ENCODE results near the gene ZBTB20. TPM values are rescaled to one million over a fixed set of nuclear protein-coding genes. Genes with fewer than 3 reads are reported as not detected.

ZBTB20 gene
- total RNA-seq, 2 experiments from 2014 or later, result 8.1 TPM

GRCh38 chr3:114675104-114675503 lies 472.0 kb downstream of the ZBTB20 start:
- no peaks in the 10 kb centered on the region for H3K4me1 Mint-ChIP-seq (ENCODE audit: low read depth)
- DNase-seq (no peak), ATAC-seq (no peak)
- H3K27ac Mint-ChIP-seq, result no peak overlapping the region
- POLR2A ChIA-PET, result no interaction called here
- no peaks in the 10 kb centered on the region for H3K9me3 Mint-ChIP-seq (ENCODE audit: insufficient read depth)
- no peaks in the 10 kb centered on the region for H3K36me3 Mint-ChIP-seq (ENCODE audit: low read depth)
- CTCF ChIA-PET, result no interaction called here
- H3K4me3 Mint-ChIP-seq, result no peak overlapping the region
- H3K27me3 Mint-ChIP-seq (ENCODE audit: low read depth), result no peaks in the 10 kb centered on the region

- DNase-seq, result no peak
- Mint-ChIP-seq H3K4me3 (no peak overlapping the region), H3K27me3 (ENCODE audit: low read depth) (no peaks in the 10 kb centered on the region), H3K36me3 (ENCODE audit: low read depth) (no peaks in the 10 kb centered on the region), H3K9me3 (ENCODE audit: insufficient read depth) (no peaks in the 10 kb centered on the region), H3K27ac (no peak overlapping the region), H3K4me1 (ENCODE audit: low read depth) (no peaks in the 10 kb centered on the region)
- ATAC-seq, result no peak
- ChIA-PET POLR2A (no interaction called here), CTCF (no interaction called here)
Measured at GRCh38 chr3:114674036-114674435, 473.1 kb downstream of the ZBTB20 start.

- no peak overlapping the region for H3K27ac Mint-ChIP-seq
- CTCF ChIA-PET, result no interaction called here
Measured at GRCh38 chr3:114673481-114673880, 473.6 kb downstream of the ZBTB20 start.

GRCh38 chr3:114672692-114673447 lies 474.2 kb downstream of the ZBTB20 start:
- no peak overlapping the region for H3K27ac Mint-ChIP-seq
- ChIA-PET POLR2A (no interaction called here), CTCF (no interaction called here)
- no peak overlapping the region for H3K4me3 Mint-ChIP-seq
- no peaks in the 10 kb centered on the region for H3K9me3 Mint-ChIP-seq (ENCODE audit: insufficient read depth)
- H3K4me1 Mint-ChIP-seq (ENCODE audit: low read depth), result no peaks in the 10 kb centered on the region
- no peaks in the 10 kb centered on the region for H3K27me3 Mint-ChIP-seq (ENCODE audit: low read depth)
- DNase-seq, result no peak
- no peak for ATAC-seq
- H3K36me3 Mint-ChIP-seq (ENCODE audit: low read depth), result no peaks in the 10 kb centered on the region

More at GRCh38 chr3:114673481-114673880, 473.6 kb downstream of the ZBTB20 start:
- Mint-ChIP-seq H3K4me3 (no peak overlapping the region), H3K36me3 (ENCODE audit: low read depth) (no peaks in the 10 kb centered on the region), H3K4me1 (ENCODE audit: low read depth) (no peaks in the 10 kb centered on the region), H3K9me3 (ENCODE audit: insufficient read depth) (no peaks in the 10 kb centered on the region), H3K27me3 (ENCODE audit: low read depth) (no peaks in the 10 kb centered on the region)
- ATAC-seq (no peak), DNase-seq (no peak)
- POLR2A ChIA-PET, result no interaction called here

GRCh38 chr3:114671741-114672510 lies 475.2 kb downstream of the ZBTB20 start:
- no peaks in the 10 kb centered on the region for H3K9me3 Mint-ChIP-seq (ENCODE audit: insufficient read depth)
- H3K36me3 Mint-ChIP-seq (ENCODE audit: low read depth), result no peaks in the 10 kb centered on the region
- DNase-seq (no peak), ATAC-seq (no peak)
- CTCF ChIA-PET, result no interaction called here
- no peaks in the 10 kb centered on the region for H3K27me3 Mint-ChIP-seq (ENCODE audit: low read depth)
- POLR2A ChIA-PET, result no interaction called here
- H3K4me1 Mint-ChIP-seq (ENCODE audit: low read depth), result no peaks in the 10 kb centered on the region
- H3K4me3 Mint-ChIP-seq, result no peak overlapping the region
- H3K27ac Mint-ChIP-seq, result no peak overlapping the region

GRCh38 chr3:114669614-114670013 lies 477.5 kb downstream of the ZBTB20 start:
- ChIA-PET CTCF (interaction anchor here (0.7 kb wide), 1 partner anchor 9 kb away, joined by 6 read pairs; no protein-coding TSS in a partner anchor), POLR2A (no interaction called here)
- Mint-ChIP-seq H3K4me3 (no peak overlapping the region), H3K27ac (no peak overlapping the region), H3K9me3 (ENCODE audit: insufficient read depth) (no peaks in the 10 kb centered on the region), H3K36me3 (ENCODE audit: low read depth) (no peaks in the 10 kb centered on the region), H3K4me1 (ENCODE audit: low read depth) (no peaks in the 10 kb centered on the region), H3K27me3 (ENCODE audit: low read depth) (no peaks in the 10 kb centered on the region)
- no peak for ATAC-seq
- no peak for DNase-seq

- Mint-ChIP-seq H3K27me3 (ENCODE audit: low read depth) (no peaks in the 10 kb centered on the region), H3K9me3 (ENCODE audit: insufficient read depth) (no peaks in the 10 kb centered on the region), H3K27ac (no peak overlapping the region), H3K4me1 (ENCODE audit: low read depth) (no peaks in the 10 kb centered on the region), H3K4me3 (no peak overlapping the region), H3K36me3 (ENCODE audit: low read depth) (no peaks in the 10 kb centered on the region)
- ATAC-seq (no peak), DNase-seq (no peak)
- ChIA-PET POLR2A (no interaction called here), CTCF (no interaction called here)
Measured at GRCh38 chr3:114668099-114668498, 479.0 kb downstream of the ZBTB20 start.

GRCh38 chr3:114666623-114667022 lies 480.5 kb downstream of the ZBTB20 start:
- no peak overlapping the region for H3K27ac Mint-ChIP-seq
- no peak for DNase-seq
- H3K4me3 Mint-ChIP-seq, result no peak overlapping the region
- no peaks in the 10 kb centered on the region for H3K4me1 Mint-ChIP-seq (ENCODE audit: low read depth)
- POLR2A ChIA-PET, result no interaction called here
- no peak for ATAC-seq
- H3K36me3 Mint-ChIP-seq (ENCODE audit: low read depth), result peaks cover 2% of the 10 kb centered on the region
- no peaks in the 10 kb centered on the region for H3K9me3 Mint-ChIP-seq (ENCODE audit: insufficient read depth)
- H3K27me3 Mint-ChIP-seq (ENCODE audit: low read depth), result no peaks in the 10 kb centered on the region
- CTCF ChIA-PET, result no interaction called here

- no peak for DNase-seq
- H3K4me3 Mint-ChIP-seq, result no peak overlapping the region
- no peaks in the 10 kb centered on the region for H3K4me1 Mint-ChIP-seq (ENCODE audit: low read depth)
- ChIA-PET POLR2A (no interaction called here), CTCF (no interaction called here)
- H3K27me3 Mint-ChIP-seq (ENCODE audit: low read depth), result no peaks in the 10 kb centered on the region
- ATAC-seq, result no peak
- H3K9me3 Mint-ChIP-seq (ENCODE audit: insufficient read depth), result no peaks in the 10 kb centered on the region
- H3K27ac Mint-ChIP-seq, result no peak overlapping the region
- H3K36me3 Mint-ChIP-seq (ENCODE audit: low read depth), result peaks cover 2% of the 10 kb centered on the region
Measured at GRCh38 chr3:114664006-114664405, 483.1 kb downstream of the ZBTB20 start.

GRCh38 chr3:114660808-114661207 lies 486.3 kb downstream of the ZBTB20 start:
- H3K4me3 Mint-ChIP-seq, result no peak overlapping the region
- ChIA-PET POLR2A (no interaction called here), CTCF (no interaction called here)
- ATAC-seq, result no peak
- no peaks in the 10 kb centered on the region for H3K9me3 Mint-ChIP-seq (ENCODE audit: insufficient read depth)
- no peaks in the 10 kb centered on the region for H3K4me1 Mint-ChIP-seq (ENCODE audit: low read depth)
- H3K27me3 Mint-ChIP-seq (ENCODE audit: low read depth), result no peaks in the 10 kb centered on the region
- H3K36me3 Mint-ChIP-seq (ENCODE audit: low read depth), result peaks cover 2% of the 10 kb centered on the region
- H3K27ac Mint-ChIP-seq, result no peak overlapping the region
- DNase-seq, result no peak

- no peak for DNase-seq
- Mint-ChIP-seq H3K4me3 (no peak overlapping the region), H3K36me3 (ENCODE audit: low read depth) (peaks cover 2% of the 10 kb centered on the region), H3K27me3 (ENCODE audit: low read depth) (no peaks in the 10 kb centered on the region), H3K4me1 (ENCODE audit: low read depth) (no peaks in the 10 kb centered on the region), H3K27ac (no peak overlapping the region), H3K9me3 (ENCODE audit: insufficient read depth) (no peaks in the 10 kb centered on the region)
- ChIA-PET CTCF (no interaction called here), POLR2A (no interaction called here)
- no peak for ATAC-seq
Measured at GRCh38 chr3:114660124-114660523, 487.0 kb downstream of the ZBTB20 start.

- ChIA-PET CTCF (no interaction called here), POLR2A (no interaction called here)
- ATAC-seq (no peak), DNase-seq (no peak)
- Mint-ChIP-seq H3K27me3 (ENCODE audit: low read depth) (no peaks in the 10 kb centered on the region), H3K4me3 (no peak overlapping the region), H3K27ac (no peak overlapping the region), H3K4me1 (ENCODE audit: low read depth) (no peaks in the 10 kb centered on the region), H3K36me3 (ENCODE audit: low read depth) (peaks cover 2% of the 10 kb centered on the region), H3K9me3 (ENCODE audit: insufficient read depth) (no peaks in the 10 kb centered on the region)
Measured at GRCh38 chr3:114659109-114660061, 487.7 kb downstream of the ZBTB20 start.
